ENCODE results near the gene TAS1R3.

The TAS1R3 gene

GRCh38 chr1:1337793-1338147, 6.7 kb downstream of the TAS1R3 start:
- DNase-seq (ENCODE audit: low spot score), result no peak
- no peak for FAIRE-seq

- FAIRE-seq (no peak), DNase-seq (ENCODE audit: low spot score) (no peak)
These were observed 7.2 kb downstream of the TAS1R3 start for GRCh38 chr1:1338278-1338677.

- DNase-seq (ENCODE audit: low spot score), result no peak
- FAIRE-seq, result no peak
These were observed 9.1 kb downstream of the TAS1R3 start for GRCh38 chr1:1340185-1340584.

- no peak for DNase-seq (ENCODE audit: low spot score)
- FAIRE-seq, result no peak
These were observed 9.9 kb downstream of the TAS1R3 start for GRCh38 chr1:1340791-1341548.

- DNase-seq (ENCODE audit: low spot score) (no peak), FAIRE-seq (no peak)
These were observed 10.5 kb downstream of the TAS1R3 start for GRCh38 chr1:1341549-1342021.

- DNase-seq (ENCODE audit: low spot score) (no peak), FAIRE-seq (no peak)
These were observed 11.0 kb downstream of the TAS1R3 start for GRCh38 chr1:1342061-1342562.

GRCh38 chr1:1342584-1343115, 11.6 kb downstream of the TAS1R3 start:
- DNase-seq (ENCODE audit: low spot score) (no peak), FAIRE-seq (no peak)

- FAIRE-seq (no peak), DNase-seq (ENCODE audit: low spot score) (no peak)
These were observed 12.8 kb downstream of the TAS1R3 start for GRCh38 chr1:1343811-1344421.

- peak; percentile 78 for FAIRE-seq
- peak; percentile 90 for DNase-seq (ENCODE audit: low spot score)
These were observed 13.7 kb downstream of the TAS1R3 start for GRCh38 chr1:1344655-1345361.

GRCh38 chr1:1345384-1345783, 14.3 kb downstream of the TAS1R3 start:
- DNase-seq (ENCODE audit: low spot score), result no peak
- no peak for FAIRE-seq

GRCh38 chr1:1345860-1346500, 14.9 kb downstream of the TAS1R3 start:
- DNase-seq (ENCODE audit: low spot score), result no peak
- no peak for FAIRE-seq

- FAIRE-seq (no peak), DNase-seq (ENCODE audit: low spot score) (no peak)
These were observed 15.4 kb downstream of the TAS1R3 start for GRCh38 chr1:1346501-1346890.

- FAIRE-seq (no peak), DNase-seq (ENCODE audit: low spot score) (no peak)
These were observed 16.0 kb downstream of the TAS1R3 start for GRCh38 chr1:1347026-1347595.

GRCh38 chr1:1347663-1348419, 16.8 kb downstream of the TAS1R3 start:
- FAIRE-seq, result no peak
- DNase-seq (ENCODE audit: low spot score), result peak; percentile 50

GRCh38 chr1:1348420-1349255, 17.6 kb downstream of the TAS1R3 start:
- FAIRE-seq, result no peak
- DNase-seq (ENCODE audit: low spot score), result peak; percentile 17

GRCh38 chr1:1349256-1350012, 18.4 kb downstream of the TAS1R3 start, which contains the start of gene DVL1:
DVL1 (minus strand) TSS chr1:1349418; CDS start chr1:1349065, 353 bp downstream.
- DNase-seq (ENCODE audit: low spot score), result peak; percentile 24
- no peak for FAIRE-seq

- no peak for FAIRE-seq
These were observed 20.7 kb downstream of the TAS1R3 start for GRCh38 chr1:1351511-1352427.

More at GRCh38 chr1:1351511-1352427, 20.7 kb downstream of the TAS1R3 start:
- no peak for DNase-seq (ENCODE audit: low spot score)

Data from RCC 7860 (cell line).